Psoas muscle (tissue), 8 donors: ENCODE data around the gene EGLN3. TPM values are rescaled to one million over a fixed set of nuclear protein-coding genes. Genes with fewer than 3 reads are reported as not detected.

Source experiments
- ATAC-seq, 4 donors: fragments of 200-7000 bp; cut with Tn5 transposase; one replicate each; pipeline ENCODE4 v1.9.1; 2020; ENCODE audit warnings: moderate library complexity in 3 of 4, mild to moderate bottlenecking in 2 of 4
- DNase-seq, 2 donors: peaks; one replicate each; pipeline ENCODE4 v3.0.0-alpha.2; 2020
- H3K27ac ChIP-seq: fragments of 200-600 bp; one replicate; pipeline ENCODE4 v1.8.0; 2022
- H3K27me3 ChIP-seq, 3 donors: fragments of 200-600 bp in 1 of 3; one replicate each; pipeline versions ENCODE4 v1.6.1 to v1.8.0; 2013 to 2022; ENCODE audit warnings: low read length in 2 of 3, mild to moderate bottlenecking in 2 of 3, moderate library complexity in 1 of 3; ENCODE audit not compliant: insufficient read depth in 3 of 3
- H3K36me3 ChIP-seq, 2 donors: fragments of 200-600 bp in 1 of 2; one replicate each; pipeline versions ENCODE4 v1.6.1 to v1.8.0; 2013 to 2022; ENCODE audit warnings: low read depth in 1 of 2, mild to moderate bottlenecking in 1 of 2, moderate library complexity in 1 of 2; ENCODE audit not compliant: insufficient read depth in 1 of 2
- H3K4me1 ChIP-seq: fragments of 200-600 bp; one replicate; pipeline ENCODE4 v1.8.0; 2022
- H3K4me3 ChIP-seq: fragments of 200-600 bp; one replicate; pipeline ENCODE4 v1.8.0; 2022; ENCODE audit warnings: mild to moderate bottlenecking
- H3K9me3 ChIP-seq: fragments of 200-600 bp; one replicate; pipeline ENCODE4 v1.8.0; 2022
- CTCF ChIP-seq: fragments of 200-600 bp; IDR thresholded peaks from one replicate; pipeline ENCODE4 v1.8.0; 2022; ENCODE audit warnings: antibody characterized with exemption
- WGBS, 3 donors: extraction: QIAGEN DNeasy Blood & Tissue Kit; methylation state at CpG; one replicate each; pipeline versions ENCODE4 v1.1.6 to v1.1.7; 2013; 5-methylcytosine and 5-hydroxymethylcytosine counted together
- intact Hi-C, 2 donors: fragments of 100-400 bp; cut with DNase I; formaldehyde crosslinking; loops; one replicate each; pipeline versions ENCODE4 v1.11.0 to v1.14.2; 2022
- polyA plus RNA-seq, 3 donors: library from polyadenylated mRNA; stranded (reverse); fragments of 200-250 nt; gene quantifications; one replicate each; pipeline ENCODE4 v1.2.3, GENCODE V29; 2013
- total RNA-seq, 4 donors: library from RNA; stranded (reverse); fragmentation: NEBNext Ultra II Directional in 2 of 4; extraction: Animal tissue kit (Norgen Biotek cat#: 25700) in 2 of 4; gene quantifications; one replicate each; pipeline versions ENCODE4 v1.2.1 to v1.2.4, GENCODE V29; 2021 to 2023
- donor health status: healthy with polysubstance abuse.
- donor health status: DM: no; HTN: no; CAD: no; lungs with moderate emphysema.
- donor health status: Bipolar disorder and iron deficiency.
- donor health status: healthy.
- donor health status: DM: yes; HTN: yes; CAD: no.
- donor health status: DM: no; HTN: no; CAD: no.
- donor health status: DM: no; HTN: no; CAD: no.
- donor health status: DM: yes; HTN: yes; CAD: no.

The EGLN3 gene
- total and polyA plus RNA-seq, 7 donors = 6.7 to 58.7 (median 14.1) TPM

DNA sequence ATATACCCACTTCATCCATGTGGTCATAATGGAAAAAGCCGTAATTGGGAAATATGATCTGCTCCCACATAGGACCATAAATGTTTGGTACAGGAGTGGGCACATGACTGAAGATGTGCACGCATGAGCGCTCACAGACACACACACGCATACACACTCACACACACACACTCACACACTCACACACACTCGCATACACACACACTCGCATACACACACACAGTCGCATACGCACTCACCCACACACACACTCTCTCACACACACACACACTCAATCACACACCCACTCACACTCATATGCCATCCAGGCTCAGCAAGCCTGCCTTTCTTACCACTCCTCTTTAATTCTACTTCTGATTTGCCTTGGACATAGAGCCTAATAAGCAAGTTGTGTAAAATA, 45.6 kb upstream of the EGLN3 start:
- 93 to 99% (median 96%) methylated on average over 8 of the region's 8 CpGs for WGBS, 3 donors
- no peak for TF ChIP-seq CTCF

DNA sequence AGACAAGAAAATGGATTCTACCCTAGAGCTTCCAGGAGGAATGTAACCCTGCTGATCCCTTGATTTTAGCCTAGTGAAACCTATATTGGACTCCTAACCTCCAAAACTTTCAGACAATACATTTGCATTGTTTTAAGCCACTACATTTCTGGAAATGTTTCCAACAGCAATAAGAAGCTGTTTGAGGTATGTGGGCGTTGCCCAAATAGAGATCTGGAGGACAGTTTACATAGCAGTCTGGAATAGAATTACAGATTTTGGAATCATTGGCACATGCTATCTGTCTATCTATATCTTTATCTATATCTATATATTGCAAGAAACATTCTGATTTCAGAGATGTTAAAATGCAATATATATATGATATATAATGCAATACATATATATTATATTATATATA, 42.4 kb upstream of the EGLN3 start:
- H3K4me1 ChIP-seq = peaks cover 7% of the 10 kb centered on the region
- intact Hi-C loops = no loop called here
- H3K27ac ChIP-seq = no peak overlapping the region
- H3K36me3 ChIP-seq = no peaks in the 10 kb centered on the region
- no peak for ATAC-seq
- H3K9me3 ChIP-seq = no peaks in the 10 kb centered on the region
- H3K4me3 ChIP-seq = no peak overlapping the region
- TF ChIP-seq CTCF = no peak
- 92 to 100% (median 95%) methylated on average over 1 of the region's 1 CpG for WGBS, 3 donors
- no peaks in the 10 kb centered on the region for H3K27me3 ChIP-seq
- DNase-seq = no peak

More for the DNA sequence above, 45.6 kb upstream of the EGLN3 start:
- no peaks in the 10 kb centered on the region for H3K4me1 ChIP-seq
- H3K27me3 ChIP-seq = no peaks in the 10 kb centered on the region
- ATAC-seq (no peak), DNase-seq (no peak)
- H3K9me3 ChIP-seq = no peaks in the 10 kb centered on the region
- no peak overlapping the region for H3K4me3 ChIP-seq
- intact Hi-C loops = no loop called here
- no peak overlapping the region for H3K27ac ChIP-seq
- H3K36me3 ChIP-seq = no peaks in the 10 kb centered on the region

DNA sequence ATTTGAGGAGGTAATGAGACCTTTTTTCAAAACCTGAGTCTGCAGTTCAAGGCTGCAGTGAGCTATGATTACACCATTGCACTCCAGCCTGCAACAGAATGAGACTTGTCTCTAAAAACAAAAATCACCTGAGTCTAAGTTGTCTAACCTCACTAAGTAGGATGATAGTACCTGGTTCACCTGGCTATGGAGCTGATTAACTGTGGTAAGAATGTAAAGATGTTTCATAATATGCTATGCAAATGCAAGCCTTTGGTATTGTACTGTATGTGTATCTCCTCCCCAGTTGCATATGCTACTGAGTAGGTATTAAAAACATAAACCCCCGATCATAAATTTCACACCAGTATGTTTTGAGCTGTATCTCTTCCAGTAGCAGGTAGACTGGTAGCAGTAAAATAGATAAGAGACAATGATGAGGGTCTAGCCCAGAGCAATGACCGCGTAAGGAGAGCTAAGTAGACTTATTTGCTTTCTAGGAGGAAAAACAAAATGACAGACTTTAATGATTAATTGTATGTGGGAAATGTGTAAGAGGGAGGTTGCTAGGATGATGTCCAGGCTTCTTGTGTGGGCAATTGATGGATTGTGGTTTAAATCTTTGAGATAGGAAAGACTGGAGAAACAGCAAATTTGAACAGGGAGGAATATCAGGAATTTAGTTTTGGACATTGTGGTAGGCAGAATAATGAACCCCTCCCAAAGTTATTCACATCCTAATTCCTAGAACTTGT, 41.6 kb upstream of the EGLN3 start:
- no peak overlapping the region for H3K4me3 ChIP-seq
- DNase-seq = no peak
- intact Hi-C loops = no loop called here
- WGBS, 3 donors = 93 to 99% (median 96%) methylated on average over 3 of the region's 3 CpGs
- ATAC-seq = no peak
- no peak overlapping the region for H3K27ac ChIP-seq
- H3K27me3 ChIP-seq = no peaks in the 10 kb centered on the region
- peaks cover 7% of the 10 kb centered on the region for H3K4me1 ChIP-seq
- TF ChIP-seq CTCF = no peak
- no peaks in the 10 kb centered on the region for H3K36me3 ChIP-seq
- no peaks in the 10 kb centered on the region for H3K9me3 ChIP-seq

- DNase-seq = no peak
- Histone ChIP-seq H3K4me3 (no peak overlapping the region), H3K4me1 (peaks cover 7% of the 10 kb centered on the region), H3K36me3 (no peaks in the 10 kb centered on the region), H3K9me3 (no peaks in the 10 kb centered on the region), H3K27ac (no peak overlapping the region), H3K27me3 (no peaks in the 10 kb centered on the region)
- 92 to 98% (median 95%) methylated on average over 1 of the region's 1 CpG for WGBS, 3 donors
- intact Hi-C loops = no loop called here
- TF ChIP-seq CTCF = no peak
- no peak for ATAC-seq
Measured at GRCh38 chr14:33990790-33991189, 39.9 kb upstream of the EGLN3 start.

DNA sequence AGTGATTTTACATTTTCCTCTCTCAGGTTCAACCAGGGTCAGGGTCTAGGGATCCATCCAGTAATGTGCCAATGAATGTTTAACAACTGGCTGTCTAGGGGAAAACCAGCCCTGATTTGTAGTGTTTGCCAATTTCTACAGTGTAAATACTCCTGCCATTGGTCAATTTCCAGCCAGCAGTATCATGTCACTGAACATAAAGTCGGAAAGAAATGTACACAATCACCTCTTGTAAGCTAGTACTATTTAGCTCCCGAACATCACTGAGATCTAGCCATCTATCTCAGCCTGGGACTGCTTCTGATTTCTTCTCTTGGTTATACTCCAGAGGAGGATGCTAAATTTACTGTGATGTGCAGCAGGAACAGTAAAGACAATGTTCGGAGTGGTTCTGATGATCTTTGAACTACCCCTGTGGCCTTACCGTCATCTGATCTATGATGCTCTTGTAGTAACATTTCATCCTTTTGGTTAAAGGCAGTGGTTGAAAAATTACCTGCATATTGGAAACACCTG, 36.7 kb upstream of the EGLN3 start:
- Histone ChIP-seq H3K9me3 (peaks cover 6% of the 10 kb centered on the region), H3K4me3 (no peak overlapping the region), H3K27me3 (no peaks in the 10 kb centered on the region), H3K4me1 (peaks cover 7% of the 10 kb centered on the region), H3K36me3 (no peaks in the 10 kb centered on the region), H3K27ac (no peak overlapping the region)
- intact Hi-C loops = no loop called here
- ATAC-seq (no peak), DNase-seq (no peak)
- no peak for TF ChIP-seq CTCF
- WGBS, 3 donors = 71 to 87% (median 84%) methylated on average over 4 of the region's 4 CpGs
